HG02973 (cell line): ENCODE results near the gene CLCNKB.

Experiments used
- ATAC-seq: cut with Tn5 transposase; IDR thresholded peaks from one replicate; pipeline ENCODE4 v1.9.1; 2021; ENCODE audit warnings: moderate library complexity; ENCODE audit not compliant: unreplicated experiment

Gene CLCNKB

DNA sequence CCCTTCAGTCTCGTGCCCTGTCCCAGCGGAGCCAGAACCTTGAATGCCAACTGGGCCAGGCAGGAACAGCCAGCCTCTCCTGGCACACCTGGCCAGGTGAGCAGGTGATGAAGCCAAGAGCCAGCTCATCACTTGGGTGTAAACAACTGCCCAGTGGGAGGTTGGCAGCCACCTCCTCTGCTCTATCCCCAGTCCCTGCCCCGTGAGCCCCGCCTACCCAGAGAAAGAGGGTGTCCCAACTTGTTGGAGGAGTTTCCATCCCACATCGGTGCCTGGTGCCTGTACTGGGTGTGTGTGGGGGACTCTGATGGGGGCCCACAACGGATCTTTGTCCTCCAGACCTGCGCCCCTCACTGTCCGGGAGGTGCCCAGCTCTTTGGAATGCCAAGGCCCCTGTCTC is 47.7 kb downstream of the CLCNKB start:
- no peak for ATAC-seq

DNA sequence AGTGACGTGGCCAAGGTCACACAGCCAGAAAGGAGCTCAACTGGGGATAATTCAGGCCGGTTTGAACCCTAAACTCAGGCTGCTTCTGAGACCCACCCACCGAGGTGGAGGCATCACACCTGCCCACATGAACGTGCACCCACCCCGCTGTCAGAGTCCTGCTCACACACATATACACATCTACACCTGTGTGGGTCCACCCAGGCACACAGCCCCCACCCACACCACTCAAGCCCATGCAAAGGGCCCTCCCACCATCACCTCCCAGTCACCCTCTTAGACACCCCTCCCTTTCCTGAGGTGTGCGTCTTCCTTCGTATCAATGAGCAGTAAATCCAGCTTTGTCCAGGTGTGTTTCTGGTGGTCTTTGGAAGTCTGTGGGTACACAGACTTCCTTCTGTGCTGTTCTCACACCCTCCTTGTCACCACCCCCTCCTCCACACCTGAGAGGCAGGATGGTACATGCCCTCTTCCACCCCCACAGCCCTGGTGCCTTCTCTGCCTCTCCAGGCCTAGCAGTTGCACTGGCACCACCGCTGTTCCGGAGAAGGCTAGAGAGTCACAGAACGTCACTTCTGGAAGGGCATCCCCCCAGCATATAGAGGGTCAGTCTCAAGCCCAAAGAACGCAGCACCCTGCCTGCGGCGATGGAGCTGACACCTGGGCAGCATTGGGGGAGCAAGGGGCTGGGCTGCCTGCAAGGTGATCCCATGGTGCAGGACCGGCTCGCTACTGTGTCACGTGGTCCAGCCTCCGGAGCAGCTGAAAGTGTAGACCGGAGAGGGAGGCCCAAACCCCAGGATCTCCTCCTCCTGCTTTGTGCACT is 48.7 kb downstream of the CLCNKB start:
- ATAC-seq, result no peak

DNA sequence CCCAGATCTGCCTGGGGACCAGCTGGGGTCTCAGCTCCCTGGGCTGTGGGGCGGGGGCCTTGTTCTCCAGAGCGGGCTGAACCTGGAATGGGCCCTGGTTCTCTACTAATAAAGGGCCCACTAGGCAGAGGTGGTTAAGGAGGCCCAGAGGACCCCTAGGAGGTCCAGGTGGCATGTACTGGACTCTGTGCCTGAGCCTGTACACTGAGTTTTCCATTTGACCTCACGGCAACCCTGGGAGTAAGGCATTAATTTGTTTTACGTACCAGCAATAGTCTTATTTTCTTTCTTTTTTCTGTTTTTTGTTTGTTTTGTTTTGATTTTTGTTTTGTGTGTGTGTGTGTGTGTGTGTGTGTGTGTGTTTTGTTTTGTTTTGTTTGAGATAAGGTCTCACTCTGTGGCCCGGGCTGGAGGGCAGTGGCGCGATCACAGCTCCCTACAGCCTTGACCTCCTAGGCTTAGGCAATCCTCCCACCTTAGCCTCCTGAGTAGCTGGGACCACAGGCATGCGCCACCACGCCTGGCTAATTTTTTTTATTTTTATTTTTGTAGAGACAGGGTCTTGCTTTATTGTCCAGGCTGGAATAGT is 49.4 kb downstream of the CLCNKB start:
- no peak for ATAC-seq

DNA sequence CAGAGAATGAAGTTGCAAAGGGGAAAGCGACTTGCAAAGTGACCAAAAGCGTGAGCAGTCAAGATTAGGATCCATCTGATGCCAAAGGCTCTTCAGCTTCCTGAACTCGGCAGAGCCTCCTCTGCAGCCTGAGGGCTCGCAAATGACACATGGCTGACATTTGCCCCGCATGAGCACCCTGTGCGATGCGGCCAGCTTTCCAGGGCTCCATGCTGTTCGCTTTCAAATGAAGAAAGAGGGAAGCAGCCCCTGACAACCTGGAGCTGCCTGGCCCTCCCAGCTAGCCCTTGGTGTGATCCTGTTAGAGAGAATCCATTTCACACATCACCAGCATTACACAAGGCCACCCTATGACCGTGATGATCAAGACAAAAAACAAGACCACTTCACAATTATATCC is 50.0 kb downstream of the CLCNKB start:
- ATAC-seq, result no peak

DNA sequence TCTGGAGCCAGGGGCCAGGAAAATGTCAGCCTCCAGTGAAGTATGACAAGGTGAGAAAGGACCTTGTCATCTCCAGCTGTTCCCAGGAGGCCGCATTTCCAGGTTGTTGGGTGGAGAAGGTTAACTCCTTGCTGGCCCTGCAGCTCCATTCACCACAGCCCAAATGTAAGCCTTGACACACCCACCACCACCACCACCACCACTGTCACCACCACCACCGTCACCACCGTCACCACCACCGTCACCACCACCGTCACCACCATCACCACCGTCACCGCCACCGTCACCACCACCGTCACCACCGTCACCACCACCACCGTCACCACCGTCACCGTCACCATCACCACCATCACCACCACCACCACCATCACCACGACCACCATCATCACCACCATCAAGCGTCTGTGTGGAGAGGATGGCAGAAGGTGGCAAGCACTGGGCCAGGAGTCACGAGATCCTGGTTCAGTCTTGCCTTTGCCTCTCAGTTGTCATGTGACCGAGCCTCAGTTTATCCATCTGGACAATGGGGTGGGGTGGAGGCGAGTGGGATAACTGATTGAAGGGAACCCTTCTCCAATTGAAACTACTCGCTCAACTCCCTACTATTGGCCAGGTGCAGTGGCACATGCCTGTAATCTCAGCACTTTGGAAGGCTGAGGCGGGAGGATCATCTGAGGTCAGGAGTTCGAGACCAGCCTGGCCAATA is 51.0 kb downstream of the CLCNKB start:
- ATAC-seq, result no peak

DNA sequence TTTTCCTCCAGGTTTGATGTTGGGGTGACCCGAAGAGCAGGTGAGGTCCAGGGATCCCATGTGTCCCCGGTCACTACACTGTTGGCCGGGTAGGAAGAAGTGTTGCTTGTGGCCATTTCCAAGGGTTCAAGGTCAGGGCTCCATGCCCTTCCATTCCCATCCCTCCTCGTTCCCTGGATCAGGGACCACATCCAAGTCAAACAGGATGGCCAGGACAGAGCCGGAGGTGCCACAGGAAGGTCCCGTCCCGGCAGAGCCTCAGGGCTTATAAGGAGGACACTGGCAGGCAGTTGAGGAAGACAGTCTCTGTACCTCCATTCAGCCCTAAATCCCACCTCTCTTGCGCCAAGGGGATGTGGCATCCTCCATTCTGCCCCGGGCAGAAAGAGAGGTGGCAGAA is 51.9 kb downstream of the CLCNKB start:
- ATAC-seq, result no peak

DNA sequence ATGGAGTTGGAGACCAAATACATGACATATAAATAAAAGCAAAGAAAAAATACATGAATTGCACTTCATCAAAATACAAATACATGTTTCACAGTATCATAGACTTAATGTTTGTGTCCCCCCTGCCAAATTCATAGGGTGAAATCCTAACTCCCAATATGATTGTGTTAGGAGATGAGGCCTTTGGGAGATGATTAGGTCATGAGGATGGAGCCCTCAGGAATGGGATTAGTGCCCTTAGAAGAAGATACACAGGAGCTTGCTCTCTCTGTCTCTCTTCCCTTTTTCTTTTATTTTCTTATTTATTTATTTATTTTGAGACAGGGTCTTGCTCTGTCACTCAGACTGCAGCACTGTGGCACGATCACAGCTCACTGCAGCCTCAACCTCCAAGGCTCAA is 55.8 kb downstream of the CLCNKB start:
- no peak for ATAC-seq

DNA sequence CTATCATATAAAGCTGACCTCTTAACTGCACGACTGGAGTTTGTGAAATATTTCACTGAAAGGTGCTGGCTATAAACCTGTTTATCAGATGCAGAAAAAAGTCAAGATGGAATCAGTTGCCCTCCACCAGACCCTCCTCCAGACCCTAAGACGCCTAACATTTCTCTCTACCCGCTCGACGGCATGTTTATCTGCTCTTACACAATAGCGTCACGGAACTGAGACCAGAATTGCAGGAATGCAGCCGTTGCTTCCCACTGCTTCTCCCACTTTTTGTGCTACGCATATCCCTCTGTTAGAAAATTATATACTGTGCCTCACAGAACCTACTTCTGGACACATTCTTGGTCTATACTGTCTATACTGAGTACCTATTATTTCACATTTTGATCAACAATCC is 58.0 kb downstream of the CLCNKB start:
- ATAC-seq, result no peak
